DMS 273 treated with DMSO at 0.1 percent for 48 hours (cell line): Measurements from ENCODE around the gene IRX2.

Source experiments
- DNase-seq: peaks from one replicate; lab custom pipeline; 2025; lab: John Stamatoyannopoulos, UW

Gene IRX2

DNA sequence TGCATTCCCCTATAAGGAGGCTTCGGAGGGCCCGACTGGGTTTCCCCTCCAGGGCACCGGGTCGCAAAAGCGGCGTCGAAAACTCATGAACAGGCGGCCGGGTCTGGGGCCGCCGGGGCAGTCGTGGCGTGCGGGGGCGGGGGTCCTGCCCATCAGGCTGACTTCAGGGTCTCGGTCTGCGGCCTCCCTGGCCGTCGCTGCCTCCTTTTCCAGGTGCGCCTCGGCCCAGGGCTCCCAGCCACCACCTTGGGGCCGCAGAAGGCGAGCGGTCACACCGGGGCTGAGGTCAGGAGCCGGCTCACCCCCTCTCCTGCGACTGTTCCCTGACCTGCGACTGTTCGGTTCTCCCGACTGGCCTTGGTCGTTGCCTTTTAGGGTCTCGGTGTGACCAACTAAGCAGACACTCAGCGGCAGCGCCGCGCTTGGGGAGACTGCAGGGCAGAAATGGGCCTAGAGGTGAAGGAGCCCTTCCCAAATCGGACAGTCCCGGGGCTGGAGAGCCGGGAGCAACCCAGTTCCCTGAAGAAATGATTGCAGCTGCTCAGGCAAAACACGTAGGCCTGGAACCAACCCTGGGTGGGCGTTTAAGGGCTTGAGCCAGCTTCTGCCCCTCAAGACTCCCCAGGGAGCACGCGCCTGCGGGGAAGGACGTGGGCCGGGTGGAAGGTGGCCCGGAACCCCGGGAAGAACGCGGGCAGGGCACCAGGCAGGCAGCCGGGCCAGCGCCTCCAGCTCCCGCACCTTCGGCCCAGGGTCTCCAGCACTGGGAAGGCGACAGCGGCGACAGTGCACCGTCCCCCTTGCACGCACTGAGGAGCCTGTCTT lies 11.2 kb downstream of the IRX2 start:
- no peak for DNase-seq

DNA sequence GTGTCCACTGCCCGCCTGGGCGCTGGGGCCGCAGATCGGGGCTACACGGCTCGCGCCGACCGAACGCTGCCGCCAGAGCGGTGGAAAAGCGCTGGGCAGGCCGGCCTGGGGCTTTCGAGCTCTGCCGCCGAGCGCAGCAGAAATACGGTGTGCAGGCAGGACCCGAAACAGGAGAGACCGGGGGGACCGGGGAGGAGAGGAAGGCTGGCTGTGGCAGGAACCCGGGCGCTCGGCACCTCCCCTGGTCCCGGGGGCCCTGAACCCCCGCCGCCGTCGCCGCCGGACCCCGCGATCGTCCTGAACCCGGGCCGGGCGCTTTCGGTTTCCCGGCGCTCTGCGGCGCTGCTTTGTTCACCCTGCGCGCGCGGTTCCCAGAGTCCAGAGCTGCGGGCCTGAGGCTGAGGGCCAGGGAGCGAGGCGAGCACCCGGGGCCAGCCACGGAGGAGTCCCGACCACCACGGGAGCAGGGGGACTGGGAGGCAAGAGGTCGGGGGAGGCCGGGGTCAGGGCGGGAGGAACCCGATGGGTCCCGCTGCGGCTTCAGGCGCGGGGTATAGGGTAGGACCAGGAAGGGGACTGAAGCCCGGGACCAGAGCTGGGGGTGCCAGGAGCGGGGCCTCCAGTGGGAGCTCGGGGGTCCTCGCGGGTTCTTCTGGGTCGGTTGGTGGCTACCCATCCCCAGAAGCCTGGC lies 12.0 kb downstream of the IRX2 start:
- DNase-seq: no peak

GRCh38 chr5:2738700-2739359 lies 12.6 kb downstream of the IRX2 start:
- no peak for DNase-seq

GRCh38 chr5:2738156-2738699 lies 13.2 kb downstream of the IRX2 start:
- no peak for DNase-seq

GRCh38 chr5:2737273-2738155 lies 14.0 kb downstream of the IRX2 start:
- DNase-seq: no peak

DNA sequence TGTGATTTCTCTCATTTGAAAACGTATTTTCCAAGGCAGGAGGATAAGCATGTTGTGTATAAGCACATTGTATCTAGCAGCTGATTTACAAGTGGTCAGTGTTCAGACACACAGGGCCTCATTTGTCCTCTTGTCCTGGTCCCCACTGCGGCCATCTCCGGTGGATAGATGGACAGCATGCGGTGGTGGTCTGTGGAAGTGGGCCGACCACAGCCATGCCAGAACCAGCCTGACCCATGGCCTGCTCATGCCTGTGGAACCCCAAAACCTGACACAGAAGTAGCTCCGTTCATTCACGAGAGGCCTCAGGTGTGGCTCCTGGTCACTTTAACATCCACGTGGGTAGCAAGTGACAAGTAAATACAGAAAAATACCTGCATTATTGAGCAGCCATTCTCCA lies 14.6 kb downstream of the IRX2 start:
- DNase-seq: no peak

DNA sequence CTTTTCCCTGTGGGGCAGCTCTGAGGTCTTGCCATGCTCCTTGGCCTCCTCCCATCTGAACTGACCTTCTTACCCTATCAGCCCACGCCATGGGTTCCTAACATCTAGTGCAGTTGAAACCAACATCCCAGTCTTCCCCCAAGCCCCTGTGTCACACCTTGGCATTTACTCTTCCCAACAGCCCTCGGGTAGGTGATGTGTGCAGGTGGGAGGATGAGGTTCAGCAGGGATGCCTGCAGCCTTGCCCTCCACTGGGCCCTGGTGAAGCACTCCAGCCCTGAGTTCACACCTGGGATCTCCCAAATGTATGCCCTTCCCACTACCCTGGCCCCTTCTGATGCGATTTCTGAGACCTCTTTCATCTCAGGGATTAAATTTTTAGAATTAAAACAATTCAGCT lies 15.5 kb downstream of the IRX2 start:
- no peak for DNase-seq

- no peak for DNase-seq
Measured at GRCh38 chr5:2732850-2733249, 18.6 kb downstream of the IRX2 start.

DNA sequence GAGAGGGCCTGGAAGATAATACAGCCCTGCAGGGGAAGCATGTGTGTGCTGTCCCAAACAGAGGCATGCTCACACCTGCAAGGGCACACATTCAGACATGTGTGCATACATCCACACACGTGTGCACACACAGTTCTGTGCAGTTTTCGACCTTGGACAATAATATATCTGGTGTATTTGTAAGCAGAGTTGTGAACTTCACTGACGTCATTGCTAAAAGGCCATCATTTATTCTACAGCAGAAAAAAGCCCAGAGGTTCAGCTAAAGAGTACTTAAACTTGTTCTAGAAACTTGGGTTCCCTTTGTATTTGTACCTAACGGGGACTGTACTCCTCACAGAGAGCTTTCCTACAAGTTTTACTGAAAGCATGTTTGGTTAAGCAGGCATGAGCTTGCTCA lies 19.5 kb downstream of the IRX2 start:
- no peak for DNase-seq

DNA sequence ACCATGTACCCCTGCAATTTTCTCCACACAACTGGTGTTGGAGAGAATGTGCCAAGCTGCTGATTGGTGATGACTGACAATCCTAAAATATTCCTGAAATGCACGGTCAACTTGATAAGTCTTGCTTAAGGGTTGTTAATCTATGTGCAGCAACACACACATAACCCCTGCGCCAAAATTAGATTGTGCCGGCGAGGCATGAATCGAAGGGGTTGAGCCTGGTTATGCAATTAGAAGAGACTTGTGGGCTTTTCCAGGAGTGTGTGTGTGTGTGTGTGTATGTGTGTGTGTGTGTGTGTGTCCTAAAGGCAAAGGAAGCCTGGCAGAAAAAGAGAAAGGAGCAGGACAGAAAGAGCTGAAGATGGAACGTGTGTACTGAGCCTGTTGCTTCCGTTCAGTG lies 22.3 kb downstream of the IRX2 start:
- DNase-seq: no peak

DNA sequence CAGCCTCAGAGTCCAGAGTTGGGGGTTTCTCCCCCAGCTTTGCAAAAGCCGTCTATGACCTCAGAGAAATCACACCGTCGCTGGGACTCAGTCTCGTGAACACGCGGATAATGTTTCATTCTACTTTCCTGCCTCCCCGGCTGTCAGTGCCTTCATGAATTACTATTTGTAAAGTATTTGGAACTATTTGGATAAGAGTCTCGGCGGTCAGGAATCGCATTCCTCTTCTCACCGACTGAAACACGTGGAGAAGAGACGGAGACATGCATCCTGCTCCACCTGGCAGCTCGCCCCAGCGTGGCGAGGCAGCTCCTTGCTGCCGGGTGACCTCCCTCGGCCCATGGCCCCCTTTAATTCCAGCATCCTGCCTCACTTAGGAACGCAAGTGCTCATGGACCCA lies 23.9 kb downstream of the IRX2 start:
- no peak for DNase-seq

- no peak for DNase-seq
Measured at GRCh38 chr5:2725980-2726765, 25.3 kb downstream of the IRX2 start.

DNA sequence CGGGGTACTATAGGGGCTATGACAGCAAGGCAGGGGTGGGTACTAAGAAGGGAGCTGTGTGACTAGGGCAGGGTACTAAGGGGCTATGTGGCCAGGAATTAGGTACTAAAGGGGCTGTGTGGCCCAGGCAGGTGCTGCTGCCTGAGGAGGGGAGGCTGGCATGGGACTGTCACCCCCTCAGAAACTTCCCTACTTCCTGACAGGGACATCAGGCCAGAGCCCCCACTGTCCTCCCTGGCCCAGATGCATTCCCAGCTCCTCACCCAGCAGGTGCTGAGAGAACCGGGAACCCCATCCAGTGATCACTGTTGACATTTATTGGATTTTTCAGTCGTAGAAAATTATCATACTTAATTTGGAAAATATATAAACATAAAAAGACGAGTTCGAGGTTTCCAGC lies 26.6 kb downstream of the IRX2 start:
- no peak for DNase-seq

DNA sequence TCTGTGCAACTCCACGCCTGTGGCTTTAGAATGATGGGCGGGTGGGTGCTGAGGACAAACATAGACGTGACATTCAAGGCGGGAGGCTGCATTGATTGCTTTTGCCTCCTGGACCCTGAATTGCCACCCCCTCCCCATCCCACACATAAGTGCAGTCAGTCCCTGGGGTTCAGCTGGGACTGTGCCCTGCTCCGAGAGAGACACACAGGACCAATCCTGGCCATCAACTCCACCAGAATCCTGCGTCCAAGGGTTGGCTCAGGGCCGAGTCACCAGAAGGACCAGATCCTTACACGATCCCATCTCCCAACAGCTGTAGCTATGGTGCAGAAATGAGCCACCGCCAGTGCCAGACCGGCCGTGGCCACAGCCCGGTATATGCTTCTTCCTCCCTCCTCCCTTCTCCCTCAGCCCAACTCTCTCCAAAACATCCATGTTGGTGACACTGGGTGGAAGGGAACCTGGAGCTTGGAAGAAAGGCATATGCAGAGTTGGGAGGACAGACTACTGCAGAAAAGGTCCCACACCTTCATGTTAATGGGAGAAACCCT lies 27.4 kb downstream of the IRX2 start:
- no peak for DNase-seq

GRCh38 chr5:2722901-2723300 lies 28.6 kb downstream of the IRX2 start:
- no peak for DNase-seq

DNA sequence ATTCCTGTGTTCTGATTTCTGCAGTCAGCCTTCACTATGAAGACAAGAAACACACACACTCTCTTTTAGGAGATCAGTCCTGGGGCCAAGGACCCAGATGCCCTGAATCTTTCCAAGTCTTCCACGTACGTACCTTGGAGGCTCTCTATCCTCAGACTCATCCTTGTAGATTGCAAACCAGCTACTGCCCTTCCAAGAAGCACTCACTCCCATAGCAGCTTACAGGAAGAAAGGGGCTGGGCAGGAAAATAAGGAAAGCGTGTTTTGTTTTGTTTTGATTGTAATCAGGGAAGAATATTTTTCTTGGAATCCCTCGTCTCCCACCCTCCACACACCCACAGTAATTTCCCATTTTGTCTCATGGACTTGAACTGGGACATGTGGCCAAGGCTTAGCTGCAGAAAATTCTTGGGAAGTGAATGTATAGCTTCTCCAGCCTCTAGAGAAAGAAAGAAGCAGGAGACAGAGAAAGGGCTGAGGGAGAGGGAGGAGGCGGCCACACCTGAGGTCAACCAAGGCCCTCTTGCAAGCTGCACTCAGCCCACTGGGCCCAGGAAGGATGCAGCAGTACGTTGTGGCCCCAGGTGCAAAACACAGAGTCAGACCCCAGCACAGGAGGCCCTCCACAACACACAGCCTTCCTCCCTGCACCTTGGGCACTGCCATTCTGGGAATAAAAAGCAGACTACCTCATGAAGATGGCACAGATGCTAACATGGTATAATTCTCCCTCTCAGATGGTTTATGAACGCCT lies 29.9 kb downstream of the IRX2 start:
- no peak for DNase-seq

GRCh38 chr5:2719332-2719731 lies 32.1 kb downstream of the IRX2 start:
- no peak for DNase-seq

DNA sequence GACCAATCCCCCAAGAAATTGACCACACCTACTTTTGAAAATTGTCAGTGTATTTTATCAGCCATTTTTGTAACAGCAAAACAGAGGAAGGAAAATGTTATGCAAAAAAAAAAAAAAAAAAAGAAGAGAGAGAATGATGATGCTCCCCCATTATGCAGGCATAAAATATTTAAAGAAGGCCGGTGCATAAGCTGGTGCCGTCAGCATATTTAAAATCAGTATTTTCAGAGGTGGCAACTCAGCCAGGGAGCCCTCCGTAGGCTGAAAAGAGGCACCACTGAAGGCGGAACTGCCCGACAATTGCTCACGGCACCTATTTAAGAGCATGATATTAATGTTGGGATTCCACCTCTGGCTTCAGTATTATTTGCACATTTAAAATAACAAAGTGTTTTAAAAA lies 33.4 kb downstream of the IRX2 start:
- no peak for DNase-seq

- DNase-seq: no peak
Measured at GRCh38 chr5:2715856-2716255, 35.6 kb downstream of the IRX2 start.

- no peak for DNase-seq
Measured at GRCh38 chr5:2714805-2715204, 36.7 kb downstream of the IRX2 start.
